Activated CD8-positive, alpha-beta memory T cell treated with anti-CD3 and anti-CD28 coated beads for 4 hours (primary cell): ENCODE results near the gene RBL2.
"Not testable (repeated sequence)": the region's sequence is repeated elsewhere in the genome, so short reads cannot be mapped to it uniquely, and the experiment has no call there.

Experiments used
- DNase-seq, 2 donors: peaks; one replicate each; pipeline ENCODE4 v3.0.0-alpha.2; 2020; ENCODE audit warnings: low read depth in 2 of 2

Gene RBL2

GRCh38 chr16:53434377-53435065 lies at the start of gene RBL2:
Gene RBL2 (plus strand): TSS chr16:53434471. CDS start chr16:53434557, 86 bp downstream.
- peak; percentile 60 to 70 for DNase-seq

GRCh38 chr16:53384610-53385009 lies 49.7 kb upstream of the RBL2 start:
- not testable (repeated sequence) for DNase-seq

- no peak for DNase-seq
Observed at GRCh38 chr16:53404959-53405358, 29.3 kb upstream of the RBL2 start.

GRCh38 chr16:53412549-53412948 lies 21.7 kb upstream of the RBL2 start:
- no peak for DNase-seq

GRCh38 chr16:53413864-53414263 lies 20.4 kb upstream of the RBL2 start:
- DNase-seq = no peak

GRCh38 chr16:53414381-53414780 lies 19.9 kb upstream of the RBL2 start:
- DNase-seq = no peak

- DNase-seq = no peak
Observed at GRCh38 chr16:53415504-53415903, 18.8 kb upstream of the RBL2 start.

GRCh38 chr16:53417011-53417410 lies 17.3 kb upstream of the RBL2 start:
- no peak for DNase-seq

GRCh38 chr16:53417976-53418375 lies 16.3 kb upstream of the RBL2 start:
- no peak for DNase-seq

- DNase-seq = not testable (repeated sequence)
Observed at GRCh38 chr16:53419383-53419709, 14.9 kb upstream of the RBL2 start.

GRCh38 chr16:53421248-53421647 lies 13.0 kb upstream of the RBL2 start:
- DNase-seq = no peak

- not testable (repeated sequence) for DNase-seq
Observed at GRCh38 chr16:53423968-53424367, 10.3 kb upstream of the RBL2 start.

GRCh38 chr16:53428681-53429080 lies 5.6 kb upstream of the RBL2 start:
- DNase-seq = no peak

- no peak for DNase-seq
Observed at GRCh38 chr16:53429221-53429943, 4.9 kb upstream of the RBL2 start.

GRCh38 chr16:53430363-53430762 lies 3.9 kb upstream of the RBL2 start:
- no peak for DNase-seq

GRCh38 chr16:53433509-53433908 lies 762 bp upstream of the RBL2 start:
- DNase-seq = no peak

GRCh38 chr16:53433930-53434376 lies 318 bp upstream of the RBL2 start:
- DNase-seq = no peak

- peak; percentile 30 to 49 for DNase-seq
Observed at GRCh38 chr16:53435066-53435688, 906 bp downstream of the RBL2 start.

GRCh38 chr16:53440125-53440524 lies 5.9 kb downstream of the RBL2 start:
- no peak for DNase-seq

GRCh38 chr16:53445534-53445933 lies 11.3 kb downstream of the RBL2 start:
- DNase-seq = no peak

GRCh38 chr16:53446090-53446489 lies 11.8 kb downstream of the RBL2 start:
- DNase-seq = no peak

GRCh38 chr16:53449816-53450517 lies 15.7 kb downstream of the RBL2 start:
- DNase-seq = no peak
